HTERT RPE-1 (cell line): Measurements from ENCODE around the gene TEAD1.

Source experiments
- in situ Hi-C: fragments of 300-500 bp; cut with MboI; formaldehyde crosslinking; loops from 4 replicates; pipeline ENCODE4 v1.14.3; 2020; ENCODE audit warnings: low sequenced_read_pairs

The TEAD1 gene

DNA sequence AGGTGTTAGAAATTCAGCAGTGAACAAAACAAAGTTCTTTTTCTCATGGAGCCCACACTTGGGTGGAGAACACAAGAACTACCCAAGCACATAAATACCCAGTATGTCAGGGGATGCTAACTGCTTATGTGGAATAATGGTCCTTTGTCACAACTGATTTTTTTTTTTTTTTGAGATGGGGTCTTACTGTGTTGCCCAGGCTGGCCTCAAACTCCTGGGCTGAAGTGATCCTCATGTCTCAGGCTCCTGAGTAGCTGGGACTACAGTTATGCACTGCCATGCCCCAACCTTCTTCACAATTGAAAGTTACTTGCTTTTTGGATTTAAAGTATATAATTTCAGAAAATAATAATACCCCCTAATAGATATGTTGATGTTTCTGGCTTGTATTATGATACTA lies 212.3 kb downstream of the TEAD1 start:
- in situ Hi-C loops = no loop called here

DNA sequence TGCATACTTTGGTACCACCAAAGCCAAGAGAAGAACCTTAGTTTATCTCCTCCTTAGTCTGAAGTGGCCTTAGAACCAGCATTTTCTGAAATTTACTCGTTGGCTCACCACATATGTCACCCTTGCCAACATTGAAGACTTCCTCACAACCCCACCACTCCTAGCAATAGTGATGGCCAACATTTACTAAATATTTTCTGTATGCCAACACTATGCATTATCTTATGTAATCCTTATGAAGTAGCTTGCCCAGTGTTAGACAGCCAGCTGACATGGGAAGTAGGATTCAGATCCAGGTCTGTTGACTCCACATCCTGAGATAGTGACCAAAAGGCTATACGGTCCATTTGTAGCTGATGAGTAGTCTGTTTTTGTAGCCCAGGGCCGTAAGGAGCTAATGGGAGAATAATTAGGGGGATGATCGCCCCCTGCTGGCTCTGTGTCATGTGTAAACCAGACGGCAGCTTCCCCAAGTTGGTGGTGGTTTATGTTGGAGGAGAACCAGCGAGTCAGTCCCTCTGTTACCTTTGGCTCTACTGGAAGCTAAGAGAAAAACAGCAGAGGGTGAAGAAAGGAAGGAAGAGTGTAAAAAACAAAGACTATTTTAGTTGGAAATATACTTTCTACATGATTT lies 214.4 kb downstream of the TEAD1 start:
- in situ Hi-C loops = no loop called here

- in situ Hi-C loops = no loop called here
Observed at GRCh38 chr11:12889243-12889642, 215.0 kb downstream of the TEAD1 start.

DNA sequence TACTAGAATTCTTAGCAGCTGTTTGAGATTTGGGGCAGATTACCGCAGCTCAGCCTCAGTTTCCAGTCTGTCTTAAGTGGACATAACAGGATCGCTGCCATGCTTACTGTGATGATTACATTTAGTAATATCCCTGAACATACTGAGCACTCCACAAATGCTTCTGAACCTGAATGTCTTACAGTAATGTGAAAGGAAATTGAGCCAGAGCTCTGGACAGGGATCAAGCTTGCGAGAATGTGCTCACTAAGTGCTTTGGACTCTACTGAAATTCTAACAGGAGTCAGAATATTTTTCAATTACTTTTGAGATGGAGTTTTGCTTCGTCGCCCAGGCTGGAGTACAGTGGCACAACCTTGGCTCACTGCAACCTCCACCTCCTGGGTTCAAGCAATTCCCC lies 216.3 kb downstream of the TEAD1 start:
- in situ Hi-C loops = no loop called here

GRCh38 chr11:12893787-12894672 lies 219.8 kb downstream of the TEAD1 start:
- in situ Hi-C loops = no loop called here

- in situ Hi-C loops = no loop called here
Observed at GRCh38 chr11:12897390-12897789, 223.2 kb downstream of the TEAD1 start.

DNA sequence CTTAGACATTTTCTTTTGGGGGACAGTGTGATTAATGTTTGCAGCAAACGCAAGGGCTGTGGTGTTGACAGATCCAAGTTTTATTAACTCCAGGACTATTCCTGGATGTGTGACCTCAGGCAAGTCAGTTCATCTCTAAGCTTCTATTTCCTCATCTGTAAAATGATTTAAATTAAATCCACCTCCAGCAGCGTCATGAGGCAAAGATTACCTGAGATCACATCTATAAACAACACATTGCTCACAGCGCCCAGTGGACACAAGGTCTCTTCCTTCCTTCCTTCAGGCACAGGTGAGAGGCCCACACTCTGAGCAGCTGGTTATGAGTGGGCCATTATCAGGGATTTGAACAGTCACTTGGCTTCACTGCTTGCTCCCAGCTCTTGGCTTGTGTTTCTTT lies 223.6 kb downstream of the TEAD1 start:
- in situ Hi-C loops = no loop called here

GRCh38 chr11:12900496-12900895 lies 226.3 kb downstream of the TEAD1 start:
- in situ Hi-C loops = no loop called here

DNA sequence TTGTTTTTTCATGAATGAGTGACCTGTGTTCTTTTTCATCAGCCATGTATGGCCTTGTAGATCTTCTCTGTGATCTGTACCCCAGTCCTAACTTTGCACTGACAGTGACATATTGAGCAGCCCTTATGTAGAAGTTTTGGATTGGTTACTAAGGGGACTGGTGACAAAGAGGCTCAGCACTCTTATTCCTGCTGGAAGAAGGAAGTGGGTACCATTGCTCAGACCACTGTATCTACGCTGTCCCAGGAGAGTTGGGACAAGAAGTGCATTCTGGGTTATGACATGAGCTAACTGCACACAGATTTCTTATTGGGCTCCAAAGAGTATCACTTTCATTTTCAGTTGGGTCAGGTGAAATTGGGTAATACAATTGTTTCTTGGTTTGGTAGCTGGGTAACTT lies 227.1 kb downstream of the TEAD1 start:
- in situ Hi-C loops = no loop called here

- in situ Hi-C loops = no loop called here
Observed at GRCh38 chr11:12901874-12902481, 227.8 kb downstream of the TEAD1 start.

GRCh38 chr11:12902791-12903486 lies 228.7 kb downstream of the TEAD1 start:
- in situ Hi-C loops = no loop called here

- in situ Hi-C loops = no loop called here
Observed at GRCh38 chr11:12905435-12905834, 231.2 kb downstream of the TEAD1 start.

GRCh38 chr11:12906501-12906900 lies 232.3 kb downstream of the TEAD1 start:
- in situ Hi-C loops = no loop called here

- in situ Hi-C loops = no loop called here
Observed at GRCh38 chr11:12909879-12910278, 235.7 kb downstream of the TEAD1 start.

DNA sequence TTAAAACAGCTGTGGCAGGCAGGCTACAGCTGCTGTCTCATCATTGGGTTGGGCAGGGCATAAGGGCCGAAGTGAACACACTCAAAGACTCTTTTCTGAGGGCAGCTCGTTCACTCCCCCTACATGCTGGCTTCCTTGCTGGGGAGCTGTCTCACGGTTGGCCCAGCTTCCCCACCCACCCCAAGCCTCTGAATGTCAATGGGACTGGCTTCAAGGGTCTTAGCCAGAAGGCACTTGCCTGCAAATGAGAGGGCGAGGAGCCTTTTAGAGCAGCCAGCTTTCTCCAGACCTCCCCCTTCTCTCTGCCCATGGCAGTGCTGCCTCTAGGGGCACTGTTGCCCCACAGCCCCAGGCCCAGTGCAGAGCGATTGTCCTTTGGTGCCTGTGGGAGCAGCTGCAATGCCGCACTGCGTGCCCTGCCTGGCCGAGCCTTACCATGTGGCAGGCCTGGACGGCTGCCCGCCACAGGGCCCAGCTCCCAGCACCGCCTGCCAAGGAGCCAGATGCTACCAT lies 240.2 kb downstream of the TEAD1 start:
- in situ Hi-C loops = no loop called here

- in situ Hi-C loops = no loop called here
Observed at GRCh38 chr11:12915093-12915492, 240.9 kb downstream of the TEAD1 start.

- in situ Hi-C loops = no loop called here
Observed at GRCh38 chr11:12917822-12918221, 243.6 kb downstream of the TEAD1 start.

DNA sequence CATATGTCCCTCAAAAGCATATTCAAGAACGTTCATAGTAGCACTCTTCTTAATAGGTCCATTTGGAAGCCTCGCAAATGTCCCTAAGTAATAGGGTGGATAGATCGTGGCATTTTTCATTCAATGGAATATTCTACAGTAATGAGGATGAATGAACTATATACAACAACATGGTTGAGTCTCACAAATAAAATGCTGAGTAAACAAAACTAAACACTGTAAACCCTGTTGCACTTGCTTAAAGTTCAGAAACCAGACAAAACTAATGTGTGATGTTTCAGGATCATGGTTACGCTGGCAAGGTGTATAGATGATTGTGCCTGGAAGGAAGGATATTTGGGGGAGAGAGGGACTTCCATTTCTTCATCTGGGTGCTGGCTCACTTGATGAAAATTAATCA lies 244.4 kb downstream of the TEAD1 start:
- in situ Hi-C loops = no loop called here

DNA sequence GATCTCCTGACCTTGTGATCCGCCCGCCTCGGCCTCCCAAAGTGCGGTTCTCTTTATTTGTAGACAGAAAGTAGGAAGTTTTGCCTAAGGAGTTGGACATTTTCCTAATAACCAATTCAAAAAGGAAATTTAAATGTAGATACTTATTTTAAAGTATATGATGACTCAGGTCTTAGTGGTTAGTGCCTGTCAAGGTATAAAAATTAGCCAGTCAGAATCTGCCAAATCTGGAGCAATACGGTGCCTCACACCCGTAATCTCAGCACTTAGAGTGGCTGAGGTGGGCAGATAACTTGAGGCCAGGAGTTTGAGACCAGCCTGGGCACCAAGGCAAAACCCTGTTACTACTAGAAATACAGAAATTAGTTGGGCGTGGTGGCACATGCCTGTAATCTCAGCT lies 248.2 kb downstream of the TEAD1 start:
- in situ Hi-C loops = no loop called here

DNA sequence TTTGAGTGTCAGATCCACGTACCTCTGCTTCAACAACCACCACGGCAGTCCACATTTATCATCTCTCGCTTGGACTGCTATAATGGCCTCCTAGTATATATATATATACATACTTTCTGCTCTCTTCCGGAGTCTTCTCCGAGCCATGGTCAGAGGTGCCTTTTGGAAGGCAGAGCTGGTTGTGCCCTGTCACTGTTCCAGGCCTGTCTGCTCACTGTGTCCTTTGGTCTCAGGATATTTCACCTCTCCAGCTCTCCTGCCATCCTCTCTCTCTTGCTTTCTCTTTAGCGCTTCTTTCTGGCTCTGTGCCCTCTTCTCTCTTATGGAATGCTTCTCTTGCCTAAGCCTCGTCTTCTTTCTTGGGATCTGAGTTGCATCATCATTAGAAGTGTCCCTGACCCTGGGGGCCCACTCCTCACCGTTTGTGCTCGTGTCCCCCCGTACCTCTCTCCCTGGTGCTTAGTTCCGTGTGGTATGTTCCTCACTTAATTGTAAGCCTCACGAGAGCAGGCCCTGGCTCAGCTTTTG lies 248.8 kb downstream of the TEAD1 start:
- in situ Hi-C loops = no loop called here

DNA sequence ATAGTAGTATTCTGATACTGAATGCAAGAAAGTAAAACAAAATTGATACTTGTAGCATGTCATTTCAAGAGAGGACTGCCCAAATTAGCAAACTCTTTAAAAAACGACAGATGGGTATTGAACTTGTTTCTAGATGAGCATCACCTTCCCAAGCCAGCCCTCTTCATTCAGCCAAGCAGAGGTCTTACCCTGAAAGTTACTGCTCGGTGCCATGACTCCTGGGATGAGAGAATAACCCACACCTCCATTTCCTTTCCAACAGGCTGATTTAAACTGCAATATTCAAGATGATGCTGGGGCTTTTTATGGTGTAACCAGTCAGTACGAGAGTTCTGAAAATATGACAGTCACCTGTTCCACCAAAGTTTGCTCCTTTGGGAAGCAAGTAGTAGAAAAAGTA lies 250.4 kb downstream of the TEAD1 start:
- in situ Hi-C loops = no loop called here
